EH (cell line): Measurements from ENCODE around the gene IGSF10.
"Not testable (repeated sequence)": the region's sequence is repeated elsewhere in the genome, so short reads cannot be mapped to it uniquely, and the experiment has no call there.

Source experiments
- DNase-seq: peaks from one replicate; pipeline ENCODE4 v3.0.0-alpha.2; 2015; ENCODE audit warnings: low read depth

The IGSF10 gene

GRCh38 chr3:151460774-151461450, at the start of gene IGSF10:
IGSF10 (minus strand) TSS chr3:151461061; CDS start chr3:151458709, 2,352 bp downstream.
- no peak for DNase-seq

GRCh38 chr3:151509468-151510135, 48.7 kb upstream of the IGSF10 start:
- DNase-seq: not testable (repeated sequence)

GRCh38 chr3:151504606-151505005, 43.7 kb upstream of the IGSF10 start:
- DNase-seq: no peak

GRCh38 chr3:151503074-151503473, 42.2 kb upstream of the IGSF10 start:
- DNase-seq: no peak

- DNase-seq: no peak
Measured at GRCh38 chr3:151501923-151502632, 41.2 kb upstream of the IGSF10 start.

GRCh38 chr3:151501171-151501922, 40.5 kb upstream of the IGSF10 start:
- DNase-seq: no peak

GRCh38 chr3:151499168-151499567, 38.3 kb upstream of the IGSF10 start:
- DNase-seq: no peak

- no peak for DNase-seq
Measured at GRCh38 chr3:151491525-151491924, 30.7 kb upstream of the IGSF10 start.

GRCh38 chr3:151487833-151488232, 27.0 kb upstream of the IGSF10 start:
- not testable (repeated sequence) for DNase-seq

GRCh38 chr3:151483961-151484520, 23.2 kb upstream of the IGSF10 start:
- no peak for DNase-seq

- DNase-seq: no peak
Measured at GRCh38 chr3:151483488-151483887, 22.6 kb upstream of the IGSF10 start.

- no peak for DNase-seq
Measured at GRCh38 chr3:151480492-151480891, 19.6 kb upstream of the IGSF10 start.

GRCh38 chr3:151479452-151479851, 18.6 kb upstream of the IGSF10 start:
- DNase-seq: no peak

- no peak for DNase-seq
Measured at GRCh38 chr3:151478335-151478697, 17.5 kb upstream of the IGSF10 start.

GRCh38 chr3:151477591-151478334, 16.9 kb upstream of the IGSF10 start:
- no peak for DNase-seq

GRCh38 chr3:151476344-151477018, 15.6 kb upstream of the IGSF10 start:
- no peak for DNase-seq

GRCh38 chr3:151468284-151468917, 7.5 kb upstream of the IGSF10 start:
- DNase-seq: peak; percentile 66

- no peak for DNase-seq
Measured at GRCh38 chr3:151467069-151467468, 6.2 kb upstream of the IGSF10 start.

- DNase-seq: no peak
Measured at GRCh38 chr3:151462991-151463390, 2.1 kb upstream of the IGSF10 start.

GRCh38 chr3:151462278-151462780, 1.5 kb upstream of the IGSF10 start:
- DNase-seq: no peak
